ENCODE measurements around the gene FAM83D.

DNA sequence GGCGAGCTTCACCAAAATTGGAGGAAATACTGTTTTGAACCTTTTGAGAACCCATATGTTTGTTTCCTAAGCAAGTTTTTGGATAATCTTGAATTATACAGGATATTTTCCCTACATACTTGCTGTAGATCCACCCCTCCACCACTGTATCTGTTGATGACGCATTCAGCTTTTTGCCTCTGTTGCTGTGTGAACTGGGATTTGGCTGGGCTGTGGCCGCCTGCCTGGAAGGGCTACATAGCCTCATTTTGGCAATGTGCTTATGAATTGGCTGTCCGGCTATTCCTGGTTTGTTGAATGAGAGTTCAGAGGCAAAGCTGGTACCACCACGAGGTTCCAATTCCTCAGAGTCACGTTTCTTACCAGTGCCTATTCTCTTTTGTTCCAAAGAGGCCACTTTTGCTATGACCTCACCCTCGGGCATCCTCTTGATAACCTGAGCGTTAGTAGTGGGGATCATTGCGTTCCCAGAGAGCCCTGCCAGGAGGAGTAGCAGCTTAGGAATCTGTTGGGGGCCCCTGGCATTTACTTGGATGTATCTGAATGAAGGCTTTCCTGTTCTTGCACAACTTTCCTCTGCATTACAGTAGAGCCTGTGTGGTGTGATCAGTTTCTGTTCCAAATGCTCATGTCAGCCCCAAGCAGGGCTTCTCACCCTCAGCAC is 6.4 kb downstream of the FAM83D start:
- TF ChIP-seq, protein P1, sequence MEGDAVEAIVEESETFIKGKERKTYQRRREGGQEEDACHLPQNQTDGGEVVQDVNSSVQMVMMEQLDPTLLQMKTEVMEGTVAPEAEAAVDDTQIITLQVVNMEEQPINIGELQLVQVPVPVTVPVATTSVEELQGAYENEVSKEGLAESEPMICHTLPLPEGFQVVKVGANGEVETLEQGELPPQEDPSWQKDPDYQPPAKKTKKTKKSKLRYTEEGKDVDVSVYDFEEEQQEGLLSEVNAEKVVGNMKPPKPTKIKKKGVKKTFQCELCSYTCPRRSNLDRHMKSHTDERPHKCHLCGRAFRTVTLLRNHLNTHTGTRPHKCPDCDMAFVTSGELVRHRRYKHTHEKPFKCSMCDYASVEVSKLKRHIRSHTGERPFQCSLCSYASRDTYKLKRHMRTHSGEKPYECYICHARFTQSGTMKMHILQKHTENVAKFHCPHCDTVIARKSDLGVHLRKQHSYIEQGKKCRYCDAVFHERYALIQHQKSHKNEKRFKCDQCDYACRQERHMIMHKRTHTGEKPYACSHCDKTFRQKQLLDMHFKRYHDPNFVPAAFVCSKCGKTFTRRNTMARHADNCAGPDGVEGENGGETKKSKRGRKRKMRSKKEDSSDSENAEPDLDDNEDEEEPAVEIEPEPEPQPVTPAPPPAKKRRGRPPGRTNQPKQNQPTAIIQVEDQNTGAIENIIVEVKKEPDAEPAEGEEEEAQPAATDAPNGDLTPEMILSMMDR (IDR thresholded peaks at IDR 0.05): no peak
- TF ChIP-seq POLR2A (IDR thresholded peaks at IDR 0.05): no peak
